ENCODE results near the gene DHRS3. TPM values are rescaled to one million over a fixed set of nuclear protein-coding genes. Genes with fewer than 3 reads are reported as not detected.
A peak's percentile ranks its signal among the peaks of the same experiment; 100 is the strongest.

DHRS3 gene
- total and polyA plus RNA-seq, 8 donors = 47.7 to 98.6 (median 62.0) TPM

- 10 to 26% methylated on average over 1 of the region's 1 CpG for WGBS, 2 donors
- FAIRE-seq (no peak), DNase-seq (no peak), ATAC-seq (no peak)
- intact Hi-C loops (cut with DNase I) = no loop called here
- H3K4me3 ChIP-seq = no peak overlapping the region
- TF ChIP-seq, protein P1, sequence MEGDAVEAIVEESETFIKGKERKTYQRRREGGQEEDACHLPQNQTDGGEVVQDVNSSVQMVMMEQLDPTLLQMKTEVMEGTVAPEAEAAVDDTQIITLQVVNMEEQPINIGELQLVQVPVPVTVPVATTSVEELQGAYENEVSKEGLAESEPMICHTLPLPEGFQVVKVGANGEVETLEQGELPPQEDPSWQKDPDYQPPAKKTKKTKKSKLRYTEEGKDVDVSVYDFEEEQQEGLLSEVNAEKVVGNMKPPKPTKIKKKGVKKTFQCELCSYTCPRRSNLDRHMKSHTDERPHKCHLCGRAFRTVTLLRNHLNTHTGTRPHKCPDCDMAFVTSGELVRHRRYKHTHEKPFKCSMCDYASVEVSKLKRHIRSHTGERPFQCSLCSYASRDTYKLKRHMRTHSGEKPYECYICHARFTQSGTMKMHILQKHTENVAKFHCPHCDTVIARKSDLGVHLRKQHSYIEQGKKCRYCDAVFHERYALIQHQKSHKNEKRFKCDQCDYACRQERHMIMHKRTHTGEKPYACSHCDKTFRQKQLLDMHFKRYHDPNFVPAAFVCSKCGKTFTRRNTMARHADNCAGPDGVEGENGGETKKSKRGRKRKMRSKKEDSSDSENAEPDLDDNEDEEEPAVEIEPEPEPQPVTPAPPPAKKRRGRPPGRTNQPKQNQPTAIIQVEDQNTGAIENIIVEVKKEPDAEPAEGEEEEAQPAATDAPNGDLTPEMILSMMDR (IDR thresholded peaks at IDR 0.05) = no peak
- no peaks in the 10 kb centered on the region for H3K36me3 ChIP-seq
- no peaks in the 10 kb centered on the region for H3K27me3 ChIP-seq
- H3K9me3 ChIP-seq = no peaks in the 10 kb centered on the region
- H3K27ac ChIP-seq = no peak overlapping the region
- H3K4me1 ChIP-seq = peaks cover 36 to 44% (median 38%) of the 10 kb centered on the region in 3 donors
Observed at GRCh38 chr1:12531179-12531499, 86.9 kb downstream of the DHRS3 start.

- intact Hi-C loops (cut with DNase I) = no loop called here
- Histone ChIP-seq H3K4me3 (no peak overlapping the region), H3K4me1 (peaks cover 39 to 49% (median 42%) of the 10 kb centered on the region in 3 donors), H3K36me3 (no peaks in the 10 kb centered on the region), H3K27me3 (no peaks in the 10 kb centered on the region), H3K27ac (peak overlapping the region in 2 of 4 donors; percentile 91 to 93), H3K9me3 (no peaks in the 10 kb centered on the region)
- FAIRE-seq = no peak
- TF ChIP-seq, protein P1 (IDR thresholded peaks at IDR 0.05) = no peak
- no peak for ATAC-seq
- no peak for DNase-seq
- WGBS, 2 donors = 76 to 77% methylated on average over 11 of the region's 11 CpGs
Observed at GRCh38 chr1:12530462-12531178, 87.4 kb downstream of the DHRS3 start.

GRCh38 chr1:12529640-12530174 lies 88.3 kb downstream of the DHRS3 start:
- H3K9me3 ChIP-seq = no peaks in the 10 kb centered on the region
- TF ChIP-seq, protein P1 (IDR thresholded peaks at IDR 0.05) = no peak
- no peak overlapping the region for H3K4me3 ChIP-seq
- DNase-seq = peak in 1 of 6 donors; percentile 25
- FAIRE-seq = no peak
- H3K36me3 ChIP-seq = no peaks in the 10 kb centered on the region
- H3K4me1 ChIP-seq = peaks cover 45 to 55% (median 45%) of the 10 kb centered on the region in 3 donors
- no peaks in the 10 kb centered on the region for H3K27me3 ChIP-seq
- WGBS, 2 donors = 92% methylated on average over 3 of the region's 3 CpGs
- H3K27ac ChIP-seq = peak overlapping the region in 2 of 4 donors; percentile 91 to 93
- no peak for ATAC-seq
- intact Hi-C loops (cut with DNase I) = no loop called here

- no peaks in the 10 kb centered on the region for H3K27me3 ChIP-seq
- FAIRE-seq = no peak
- H3K36me3 ChIP-seq = no peaks in the 10 kb centered on the region
- H3K4me3 ChIP-seq = peak overlapping the region in 2 of 4 donors; percentile 6 to 15
- peaks cover 45 to 55% (median 45%) of the 10 kb centered on the region in 3 donors for H3K4me1 ChIP-seq
- H3K9me3 ChIP-seq = no peaks in the 10 kb centered on the region
- 30 to 34% methylated on average over 24 of the region's 24 CpGs for WGBS, 2 donors
- ATAC-seq = peak; percentile 76 to 88 (median 84)
- peak; percentile 94 to 98 (median 96) for DNase-seq
- intact Hi-C loops (cut with DNase I) = no loop called here
- TF ChIP-seq, protein P1 (IDR thresholded peaks at IDR 0.05) = no peak
- H3K27ac ChIP-seq = peak overlapping the region; percentile 61 to 93 (median 76)
Observed at GRCh38 chr1:12528021-12528852, 89.8 kb downstream of the DHRS3 start.
